Skeletal muscle satellite cell (primary cell): Measurements from ENCODE around the gene TMEM145.
A peak's percentile ranks its signal among the peaks of the same experiment; 100 is the strongest.

ENCODE experiments used
- H3K27me3 ChIP-seq: 2 replicates; pipeline ENCODE4 v1.7.0; 2013; ENCODE audit warnings: low read length; ENCODE audit not compliant: control insufficient read depth, insufficient read depth
- H3K36me3 ChIP-seq: 2 replicates; pipeline ENCODE4 v1.7.0; 2013; ENCODE audit warnings: mild to moderate bottlenecking, control low read depth, low read length; ENCODE audit not compliant: insufficient read depth
- H3K4me1 ChIP-seq: 2 replicates; pipeline ENCODE4 v1.7.0; 2013; ENCODE audit warnings: low read length; ENCODE audit not compliant: control insufficient read depth, insufficient read depth
- H3K4me2 ChIP-seq: 2 replicates; pipeline ENCODE4 v1.7.0; 2013; ENCODE audit warnings: mild to moderate bottlenecking, low read length
- H3K4me3 ChIP-seq: 2 replicates; pipeline ENCODE4 v1.7.0; 2013; ENCODE audit warnings: low read length
- H3K9ac ChIP-seq: 2 replicates; pipeline ENCODE4 v1.7.0; 2013; ENCODE audit warnings: mild to moderate bottlenecking, low read depth, low read length, moderate library complexity
- H3K9me3 ChIP-seq: replicated peaks from 2 replicates; pipeline ENCODE4 v1.7.0; 2013; ENCODE audit warnings: mild to moderate bottlenecking, control low read depth, low read length

Gene TMEM145

GRCh38 chr19:42292042-42292960 lies 20.8 kb upstream of the TMEM145 start:
- Histone ChIP-seq H3K27me3 (no peaks in the 10 kb centered on the region), H3K36me3 (peaks cover 86% of the 10 kb centered on the region), H3K9me3 (no peaks in the 10 kb centered on the region), H3K4me2 (no peak overlapping the region), H3K9ac (no peak overlapping the region), H3K4me3 (no peak overlapping the region), H3K4me1 (no peaks in the 10 kb centered on the region)

- no peaks in the 10 kb centered on the region for H3K4me1 ChIP-seq
- no peaks in the 10 kb centered on the region for H3K27me3 ChIP-seq
- no peak overlapping the region for H3K4me3 ChIP-seq
- no peaks in the 10 kb centered on the region for H3K9me3 ChIP-seq
- peaks cover 79% of the 10 kb centered on the region for H3K36me3 ChIP-seq
- no peak overlapping the region for H3K4me2 ChIP-seq
- no peak overlapping the region for H3K9ac ChIP-seq
Measured at GRCh38 chr19:42292963-42293362, 20.1 kb upstream of the TMEM145 start.

- no peak overlapping the region for H3K4me3 ChIP-seq
- no peaks in the 10 kb centered on the region for H3K4me1 ChIP-seq
- H3K4me2 ChIP-seq, result no peak overlapping the region
- no peaks in the 10 kb centered on the region for H3K9me3 ChIP-seq
- no peaks in the 10 kb centered on the region for H3K27me3 ChIP-seq
- H3K9ac ChIP-seq, result no peak overlapping the region
- peaks cover 74% of the 10 kb centered on the region for H3K36me3 ChIP-seq
Measured at GRCh38 chr19:42293540-42293939, 19.6 kb upstream of the TMEM145 start.

GRCh38 chr19:42293948-42294347 lies 19.2 kb upstream of the TMEM145 start:
- Histone ChIP-seq H3K9ac (no peak overlapping the region), H3K9me3 (no peaks in the 10 kb centered on the region), H3K4me1 (no peaks in the 10 kb centered on the region), H3K4me2 (no peak overlapping the region), H3K27me3 (no peaks in the 10 kb centered on the region), H3K4me3 (no peak overlapping the region), H3K36me3 (peaks cover 70% of the 10 kb centered on the region)

DNA sequence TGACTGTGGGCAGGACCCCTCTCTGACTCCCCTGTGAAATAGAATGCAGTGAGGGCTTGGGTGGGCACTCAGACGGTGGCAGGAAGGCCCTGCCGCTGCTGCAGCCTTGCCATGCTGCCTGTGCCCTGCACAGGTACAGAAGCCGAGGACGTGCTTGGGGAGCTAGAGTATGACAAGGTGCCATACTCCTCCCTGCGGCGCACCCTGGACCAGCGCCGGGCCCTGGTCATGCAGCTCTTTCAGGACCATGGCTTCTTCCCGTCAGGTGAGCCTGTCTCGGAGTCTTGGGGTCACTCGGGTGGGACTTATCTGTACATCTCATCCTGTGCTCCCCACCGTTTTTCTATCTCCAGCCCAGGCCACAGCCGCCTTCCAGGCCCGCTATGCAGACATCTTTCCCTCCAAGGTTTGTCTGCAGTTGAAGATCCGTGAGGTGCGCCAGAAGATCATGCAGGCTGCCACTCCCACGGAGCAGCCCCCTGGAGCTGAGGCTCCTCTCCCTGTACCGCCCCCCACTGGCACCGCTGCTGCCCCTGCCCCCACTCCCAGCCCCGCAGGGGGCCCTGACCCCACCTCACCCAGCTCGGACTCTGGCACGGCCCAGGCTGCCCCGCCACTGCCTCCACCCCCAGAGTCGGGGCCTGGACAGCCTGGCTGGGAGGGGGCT lies 18.5 kb upstream of the TMEM145 start:
- H3K4me1 ChIP-seq, result no peaks in the 10 kb centered on the region
- H3K9me3 ChIP-seq, result no peaks in the 10 kb centered on the region
- peaks cover 63% of the 10 kb centered on the region for H3K36me3 ChIP-seq
- no peak overlapping the region for H3K4me2 ChIP-seq
- no peak overlapping the region for H3K9ac ChIP-seq
- H3K27me3 ChIP-seq, result no peaks in the 10 kb centered on the region
- no peak overlapping the region for H3K4me3 ChIP-seq

DNA sequence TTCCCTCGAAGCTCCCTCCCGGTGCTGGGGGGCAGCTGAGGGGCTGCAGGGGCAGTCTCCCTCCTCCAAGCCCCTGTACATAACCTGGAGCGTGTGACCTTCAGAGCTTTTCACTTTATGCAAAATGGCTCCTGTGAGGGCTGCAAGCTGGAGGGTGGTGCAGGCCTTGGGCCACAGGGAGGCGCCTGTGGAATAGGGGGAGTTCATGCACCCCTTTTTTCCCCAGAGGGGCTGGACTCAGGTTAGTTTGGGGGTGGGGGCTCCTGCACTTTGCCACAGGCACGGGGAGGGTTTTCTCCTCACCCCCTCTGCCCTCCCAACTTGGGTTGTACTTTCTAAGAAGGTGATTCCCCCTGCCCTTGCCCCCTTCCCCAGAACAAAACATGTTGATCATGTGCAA lies 17.8 kb upstream of the TMEM145 start:
- H3K9ac ChIP-seq, result no peak overlapping the region
- no peaks in the 10 kb centered on the region for H3K9me3 ChIP-seq
- H3K36me3 ChIP-seq, result peaks cover 56% of the 10 kb centered on the region
- no peak overlapping the region for H3K4me2 ChIP-seq
- no peaks in the 10 kb centered on the region for H3K27me3 ChIP-seq
- no peaks in the 10 kb centered on the region for H3K4me1 ChIP-seq
- H3K4me3 ChIP-seq, result no peak overlapping the region

- no peaks in the 10 kb centered on the region for H3K27me3 ChIP-seq
- H3K4me3 ChIP-seq, result no peak overlapping the region
- H3K9ac ChIP-seq, result no peak overlapping the region
- H3K4me1 ChIP-seq, result no peaks in the 10 kb centered on the region
- H3K9me3 ChIP-seq, result no peaks in the 10 kb centered on the region
- no peak overlapping the region for H3K4me2 ChIP-seq
- H3K36me3 ChIP-seq, result peaks cover 50% of the 10 kb centered on the region
Measured at GRCh38 chr19:42295831-42296525, 17.1 kb upstream of the TMEM145 start.

DNA sequence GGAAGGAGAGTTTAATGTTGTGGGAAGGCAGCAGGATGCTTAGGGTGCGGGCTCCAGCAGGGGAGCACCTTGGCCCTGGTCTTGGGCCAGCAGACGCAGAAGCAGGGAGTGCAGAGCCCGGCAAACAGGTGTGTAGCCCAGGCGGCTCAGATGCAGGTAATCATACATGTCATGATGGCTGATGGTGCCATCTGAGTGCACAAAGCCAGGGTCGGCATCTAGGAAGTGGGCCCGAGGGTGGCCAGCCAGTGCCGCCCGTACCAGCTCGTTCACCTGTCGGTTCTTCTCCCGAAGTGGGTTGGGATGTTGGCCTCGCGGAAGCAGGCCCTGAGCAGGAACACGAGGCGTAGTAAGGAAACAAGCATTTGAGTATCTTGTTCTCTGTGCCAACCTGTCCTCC lies 16.1 kb upstream of the TMEM145 start:
- Histone ChIP-seq H3K27me3 (no peaks in the 10 kb centered on the region), H3K4me2 (no peak overlapping the region), H3K4me1 (peaks cover 7% of the 10 kb centered on the region), H3K36me3 (peaks cover 40% of the 10 kb centered on the region), H3K9me3 (no peaks in the 10 kb centered on the region), H3K4me3 (no peak overlapping the region), H3K9ac (no peak overlapping the region)

- peak within 1 kb of the TSS; percentile 98 for H3K4me2 ChIP-seq
- H3K9ac ChIP-seq, result peak within 1 kb of the TSS; percentile 76
- H3K9me3 ChIP-seq, result no peaks in the 10 kb centered on the region
- peaks cover 12% of the 10 kb centered on the region for H3K4me1 ChIP-seq
- H3K27me3 ChIP-seq, result no peaks in the 10 kb centered on the region
- peaks cover 5% of the 10 kb centered on the region for H3K36me3 ChIP-seq
- peak within 1 kb of the TSS; percentile 85 for H3K4me3 ChIP-seq
Measured at GRCh38 chr19:42301646-42302203, 11.4 kb upstream of the TMEM145 start, which contains the start of gene PRR19. PRR19 (plus strand) TSS chr19:42302132; CDS start chr19:42309585, 7,453 bp downstream.

DNA sequence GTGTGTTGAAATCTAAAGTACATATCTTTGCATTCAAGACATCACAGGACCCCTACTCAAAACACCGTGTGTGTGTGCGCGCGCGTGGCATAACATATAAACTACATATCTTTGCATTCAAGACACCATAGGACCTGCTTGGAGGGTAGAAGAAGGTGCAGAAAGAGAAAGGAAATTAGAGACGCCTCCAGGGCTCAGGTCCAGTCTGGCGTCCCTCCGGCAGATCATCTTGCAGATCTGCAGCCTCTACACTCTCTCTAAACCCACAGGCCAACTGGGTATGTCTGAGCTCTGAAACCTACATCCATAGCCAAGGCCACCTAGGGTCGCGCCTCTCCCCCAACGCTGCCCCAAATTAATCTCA lies 10.0 kb upstream of the TMEM145 start:
- H3K4me2 ChIP-seq, result peak overlapping the region; percentile 98
- peak overlapping the region; percentile 85 for H3K4me3 ChIP-seq
- no peaks in the 10 kb centered on the region for H3K9me3 ChIP-seq
- no peak overlapping the region for H3K9ac ChIP-seq
- H3K36me3 ChIP-seq, result no peaks in the 10 kb centered on the region
- H3K27me3 ChIP-seq, result no peaks in the 10 kb centered on the region
- H3K4me1 ChIP-seq, result peaks cover 12% of the 10 kb centered on the region

- Histone ChIP-seq H3K4me1 (peaks cover 12% of the 10 kb centered on the region), H3K27me3 (no peaks in the 10 kb centered on the region), H3K4me2 (no peak overlapping the region), H3K9me3 (no peaks in the 10 kb centered on the region), H3K4me3 (no peak overlapping the region), H3K9ac (no peak overlapping the region), H3K36me3 (no peaks in the 10 kb centered on the region)
Measured at GRCh38 chr19:42303876-42304275, 9.2 kb upstream of the TMEM145 start.
